NOMO-1 treated with DMSO at 0.1 percent for 48 hours (cell line): ENCODE data around the gene NUB1.

Experiments used
- DNase-seq: peaks from one replicate; lab custom pipeline; 2025; ENCODE audit not compliant: unreplicated experiment; lab: John Stamatoyannopoulos, UW

Gene NUB1

GRCh38 chr7:151313857-151314256 is 27.8 kb upstream of the NUB1 start:
- DNase-seq: no peak

- DNase-seq: peak; percentile 31
Measured at GRCh38 chr7:151314401-151314800, 27.2 kb upstream of the NUB1 start.

- DNase-seq: peak; percentile 39
Measured at GRCh38 chr7:151315038-151315655, 26.5 kb upstream of the NUB1 start.

DNA sequence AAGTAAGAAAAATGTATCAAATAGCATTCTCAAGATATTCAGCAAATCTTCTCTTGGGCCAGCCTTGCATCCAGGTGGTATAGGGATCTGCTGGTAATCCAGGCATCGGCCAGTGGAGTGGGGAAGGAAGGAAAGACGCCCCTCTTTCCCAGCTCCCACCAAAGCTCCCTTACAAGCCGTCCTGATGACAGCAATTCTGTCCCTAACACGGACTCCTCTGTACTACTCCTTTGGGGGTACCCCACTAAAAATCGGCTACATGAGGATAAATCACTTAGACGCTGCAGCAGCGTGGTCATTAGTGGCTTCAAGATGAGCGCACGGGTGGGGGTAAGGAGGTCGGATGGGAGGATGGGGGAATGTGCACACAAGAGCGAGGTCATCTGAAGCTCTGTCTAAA is 24.7 kb upstream of the NUB1 start:
- DNase-seq: no peak

DNA sequence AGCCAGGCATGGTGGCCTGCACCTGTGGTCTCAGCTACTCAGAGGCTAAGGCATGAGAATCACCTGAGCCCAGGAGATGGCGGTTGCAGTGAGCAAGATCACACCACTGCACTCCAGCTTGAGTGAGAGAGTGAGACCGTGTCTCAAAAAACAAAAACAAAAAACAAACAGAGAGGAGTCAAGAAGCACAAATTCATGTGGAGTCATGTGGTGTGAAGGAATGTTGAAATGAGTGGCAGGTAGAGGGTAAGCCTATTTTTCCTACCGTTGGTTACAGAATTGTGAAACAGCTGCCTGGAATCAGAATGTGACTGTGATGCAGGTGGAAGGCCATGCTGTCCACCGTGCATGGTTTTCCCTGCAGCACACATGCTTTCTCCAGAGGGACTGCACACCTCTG is 23.7 kb upstream of the NUB1 start:
- DNase-seq: no peak

- DNase-seq: no peak
Measured at GRCh38 chr7:151319189-151319588, 22.4 kb upstream of the NUB1 start.

GRCh38 chr7:151320263-151320845 is 21.3 kb upstream of the NUB1 start:
- DNase-seq: no peak

DNA sequence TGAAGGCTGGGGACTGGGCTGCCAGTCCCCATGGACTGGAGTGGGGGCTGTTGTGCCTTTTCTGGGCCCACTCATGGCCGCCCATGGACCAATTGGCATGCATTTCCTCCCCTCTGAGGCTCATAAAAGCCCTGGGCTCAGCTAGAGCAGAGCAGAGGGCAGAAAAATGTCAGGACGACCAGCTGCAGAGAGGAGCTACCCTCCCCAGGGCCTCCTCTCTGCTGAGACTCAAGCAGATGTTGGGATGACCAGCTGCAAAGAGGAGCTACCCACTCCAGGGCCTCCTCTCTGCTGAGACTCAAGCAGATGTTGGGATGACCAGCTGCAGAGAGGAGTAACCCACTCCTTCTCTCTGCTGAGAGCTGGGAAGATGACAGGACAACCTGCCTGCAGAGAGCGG is 20.3 kb upstream of the NUB1 start:
- no peak for DNase-seq

DNA sequence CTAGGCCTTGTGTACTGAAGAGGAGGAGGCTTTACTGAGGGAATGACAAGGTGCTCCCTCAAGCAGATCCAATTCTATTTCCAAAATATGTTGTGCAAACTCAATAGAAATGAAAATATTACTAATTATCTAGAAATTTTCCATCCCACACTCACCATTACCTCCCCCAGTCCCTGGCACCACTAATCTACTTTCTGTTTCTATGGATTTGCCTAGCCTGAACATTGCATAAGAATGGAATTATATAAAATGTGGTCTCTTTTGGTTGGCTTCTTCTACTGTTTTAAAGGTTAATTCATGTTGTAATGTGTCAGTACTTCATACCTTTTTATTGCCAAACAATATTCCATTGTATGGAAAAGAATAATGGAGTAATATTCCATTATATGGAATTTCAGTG is 18.7 kb upstream of the NUB1 start:
- DNase-seq: no peak

DNA sequence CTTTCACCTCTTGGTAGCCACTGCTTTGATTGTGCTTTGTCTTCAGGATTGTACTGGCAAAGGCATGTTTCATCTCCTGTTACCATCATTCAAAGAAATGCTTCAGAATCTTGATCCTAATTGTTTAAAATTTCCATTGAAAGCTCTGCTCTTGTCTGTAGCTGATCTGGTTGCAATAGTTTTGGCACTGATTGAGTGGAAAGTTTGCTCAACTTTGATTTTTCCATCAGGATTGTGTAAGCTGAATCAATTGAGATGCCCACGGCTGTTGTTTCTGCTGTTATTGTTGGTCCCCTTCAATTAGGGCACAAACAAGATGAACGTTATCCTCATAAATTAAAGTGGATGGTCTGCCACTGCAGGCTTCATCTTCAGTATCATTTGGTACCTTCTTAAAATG is 14.6 kb upstream of the NUB1 start:
- DNase-seq: no peak

DNA sequence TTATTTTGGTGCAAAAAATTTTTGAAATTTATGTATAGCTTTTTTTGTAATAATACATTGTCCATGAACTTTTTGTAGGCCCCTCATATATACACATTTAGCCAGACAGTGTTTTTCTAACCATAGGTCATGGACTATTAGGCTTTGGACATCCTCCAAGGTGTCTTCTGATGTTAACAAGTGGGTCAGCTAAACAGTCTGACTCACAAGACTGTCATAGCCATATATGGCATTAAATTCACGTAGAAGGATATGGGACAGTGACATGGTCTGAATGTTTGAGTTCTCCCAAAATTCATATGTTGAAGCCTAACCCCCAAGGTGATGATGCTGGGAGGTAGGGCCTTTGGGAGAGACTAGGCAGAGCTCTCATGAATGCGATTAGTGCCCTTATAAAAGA is 14.0 kb upstream of the NUB1 start:
- no peak for DNase-seq

- DNase-seq: no peak
Measured at GRCh38 chr7:151330181-151330580, 11.4 kb upstream of the NUB1 start.

GRCh38 chr7:151330661-151331060 is 11.0 kb upstream of the NUB1 start:
- no peak for DNase-seq

DNA sequence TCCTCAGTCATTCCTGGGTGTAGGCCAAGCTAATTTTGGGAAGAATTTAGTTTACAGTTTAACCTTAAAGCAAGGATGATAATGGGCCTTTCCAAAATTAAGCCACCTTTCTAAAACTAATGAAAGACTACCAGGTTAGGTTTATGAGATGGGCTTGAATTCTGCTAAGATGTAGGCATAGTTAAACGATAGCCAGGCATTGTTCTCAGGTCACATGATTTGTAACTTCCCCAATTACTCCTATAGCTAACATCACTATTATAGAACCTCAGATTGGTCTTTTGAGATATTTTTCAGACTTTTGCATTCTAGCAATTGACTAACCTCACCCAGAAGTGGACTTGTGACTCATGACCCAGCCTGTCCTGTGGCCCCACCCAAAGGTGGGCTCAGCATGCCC is 7.0 kb upstream of the NUB1 start:
- DNase-seq: no peak

DNA sequence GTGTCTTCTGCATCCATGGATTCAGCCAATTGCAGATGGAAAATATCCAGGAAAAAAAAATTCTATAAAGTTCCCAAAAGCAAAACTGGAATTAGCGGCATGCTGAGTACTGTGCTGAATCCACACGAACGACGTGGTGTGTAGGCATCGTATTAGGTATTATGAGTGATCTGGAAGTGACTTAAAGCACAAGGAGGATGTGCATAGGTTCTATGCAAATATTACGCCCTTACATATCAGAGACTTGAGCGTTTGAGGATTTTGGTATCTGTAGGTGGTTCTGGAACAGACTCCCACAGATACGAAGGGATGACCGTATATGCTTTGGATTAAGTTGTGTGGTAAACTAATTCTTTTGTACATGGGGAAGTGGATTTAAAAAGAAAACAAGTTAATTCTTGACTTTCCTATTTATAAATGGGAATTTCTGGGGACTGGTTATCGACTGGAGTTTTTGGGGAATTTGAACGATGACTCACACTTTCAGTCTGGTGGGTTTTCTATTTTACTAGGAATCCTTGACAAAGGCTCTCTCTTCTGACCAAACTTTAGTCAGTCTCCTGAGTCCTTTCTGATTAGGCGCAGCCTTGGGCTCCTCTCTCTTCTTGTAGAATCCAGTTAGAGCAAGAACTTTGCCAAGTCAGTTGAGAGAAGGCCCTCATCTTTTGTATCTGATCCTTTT is 5.4 kb upstream of the NUB1 start:
- DNase-seq: no peak

GRCh38 chr7:151337346-151337745 is 4.3 kb upstream of the NUB1 start:
- no peak for DNase-seq

- no peak for DNase-seq
Measured at GRCh38 chr7:151338809-151339208, 2.8 kb upstream of the NUB1 start.

DNA sequence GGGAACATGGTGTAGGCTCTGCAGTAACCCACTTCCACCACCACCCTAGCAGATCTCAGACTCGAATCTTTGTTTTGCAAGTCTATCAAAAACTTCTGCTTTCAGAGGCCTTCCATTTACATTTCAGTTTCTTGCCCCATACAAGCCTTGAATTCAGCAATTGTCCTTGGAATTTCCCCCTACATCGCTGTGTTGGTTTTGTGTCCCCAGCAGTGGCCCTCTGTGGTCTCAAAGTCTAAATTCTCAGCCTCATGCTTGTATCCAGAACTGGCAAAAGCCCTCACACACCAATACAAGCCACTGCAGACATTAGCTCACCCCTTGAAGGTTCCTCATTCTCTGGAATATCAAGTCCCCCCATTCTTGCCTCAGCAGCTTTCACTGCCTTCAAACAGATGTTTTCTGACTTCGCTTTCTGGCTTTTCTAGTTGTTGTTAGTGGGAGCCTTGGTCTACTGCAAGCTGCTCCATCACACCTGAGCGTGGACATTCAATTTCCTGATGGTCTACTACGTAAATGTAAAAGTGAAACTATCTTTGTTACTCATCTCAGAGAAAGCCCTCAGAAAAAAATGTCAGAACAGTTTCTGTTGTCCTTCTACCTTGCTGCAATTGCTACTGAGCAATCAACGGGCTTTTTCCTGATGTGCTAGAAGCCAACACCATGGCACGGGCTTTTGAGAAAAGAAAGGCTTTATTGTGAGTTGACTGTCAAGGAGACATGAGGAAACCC is 1.8 kb upstream of the NUB1 start:
- peak; percentile 50 for DNase-seq

DNA sequence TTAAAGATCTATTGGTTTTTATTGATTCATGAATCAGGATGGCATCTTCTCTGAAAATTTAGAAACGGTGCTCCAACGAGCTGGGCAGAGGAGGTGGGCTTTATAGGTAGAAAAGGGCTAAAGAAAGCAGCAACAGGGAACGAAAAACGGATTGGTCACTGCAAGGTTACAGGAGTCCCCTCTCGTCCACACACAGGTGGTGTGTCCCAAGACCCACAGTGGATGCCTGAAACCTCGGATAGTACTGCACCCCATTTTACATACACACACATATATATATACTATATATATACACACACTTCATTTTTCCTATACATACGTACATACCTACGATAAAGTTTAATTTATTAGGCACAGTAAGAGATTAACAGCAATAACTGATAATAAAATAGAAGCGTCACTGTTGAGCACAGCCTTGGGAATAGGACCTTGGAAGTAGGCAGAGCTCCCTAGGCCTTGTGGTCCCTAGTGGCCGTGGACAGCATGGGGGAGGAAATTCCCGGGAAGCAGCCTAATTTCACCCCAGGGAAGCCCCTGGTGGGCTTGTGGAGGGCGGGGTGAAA is 737 bp upstream of the NUB1 start:
- no peak for DNase-seq

DNA sequence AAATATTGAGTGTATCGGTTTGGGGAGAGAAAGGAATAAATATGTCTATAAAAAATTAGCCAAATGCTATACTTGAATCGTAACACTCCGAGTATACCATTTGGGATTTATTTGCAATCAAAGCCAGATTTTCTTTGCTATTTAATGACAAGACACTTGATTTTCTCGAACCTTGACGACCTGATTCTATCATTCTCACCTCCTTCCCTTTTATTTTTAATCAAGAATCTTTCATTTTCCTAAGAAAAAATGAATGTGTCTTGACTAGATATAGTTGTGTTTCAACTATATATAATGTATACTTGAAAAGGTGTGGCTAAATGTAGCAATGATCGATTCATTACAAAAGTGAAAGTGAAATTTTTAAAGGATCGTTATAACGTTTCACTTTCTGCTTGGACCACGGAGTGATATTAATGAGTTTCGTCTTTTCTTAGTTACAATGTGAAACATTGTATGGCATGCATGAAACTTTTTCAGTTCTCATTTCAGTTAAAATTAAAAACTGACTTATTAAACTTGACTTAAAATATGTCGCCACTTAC is 562 bp downstream of the NUB1 start:
- peak; percentile 25 for DNase-seq

DNA sequence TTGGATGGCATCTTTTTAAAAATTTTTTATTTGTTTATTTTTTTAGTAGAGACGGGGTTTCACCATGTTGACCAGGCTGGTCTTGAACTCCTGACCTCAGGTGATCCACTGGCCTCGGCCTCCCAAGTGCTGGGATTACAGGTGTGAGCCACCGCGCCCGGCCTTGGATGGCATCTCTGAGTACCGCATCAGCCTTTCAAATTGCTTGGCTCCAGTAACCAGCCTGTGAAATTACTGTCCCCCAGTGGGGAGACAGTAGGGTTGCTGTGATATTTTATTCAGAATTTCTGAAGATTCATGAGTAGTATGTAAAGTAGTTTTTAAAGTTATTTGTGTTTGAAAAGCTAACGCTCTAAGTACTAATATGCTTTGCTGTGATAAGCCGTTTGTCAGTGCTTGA is 1.2 kb downstream of the NUB1 start:
- no peak for DNase-seq
